ENCODE measurements around the gene BUB1B.

Gene BUB1B

GRCh38 chr15:40125950-40126349 is 34.9 kb upstream of the BUB1B start:
- H3K9me3 ChIP-seq (replicated peaks; ENCODE audit: insufficient read depth, low read length), result no peaks in the 10 kb centered on the region
- DNase-seq, result no peak
- no peaks in the 10 kb centered on the region for H3K36me3 ChIP-seq (replicated peaks; ENCODE audit: insufficient read depth, low read length)
- H3K9ac ChIP-seq (ENCODE audit: low read length), result no peak overlapping the region
- H3K27ac ChIP-seq (ENCODE audit: low read length), result no peak overlapping the region
- H3F3A ChIP-seq (ENCODE audit: insufficient read depth, low read length), result no peaks in the 10 kb centered on the region
- no peaks in the 10 kb centered on the region for H3K79me2 ChIP-seq (ENCODE audit: low read length)
- H2AFZ ChIP-seq (ENCODE audit: low read length), result no peak overlapping the region
- no peaks in the 10 kb centered on the region for H4K20me1 ChIP-seq (ENCODE audit: insufficient read depth, low read length)
- no peak overlapping the region for H3K4me2 ChIP-seq (ENCODE audit: low read depth, low read length)
- no peaks in the 10 kb centered on the region for H3K27me3 ChIP-seq (replicated peaks; ENCODE audit: insufficient read depth, low read length)
- TF ChIP-seq EZH2 (optimal IDR thresholded peaks at IDR 0.05; ENCODE audit: low read depth, low read length), result no peak
- no peak for TF ChIP-seq CTCF (IDR thresholded peaks at IDR 0.05; ENCODE audit: low read length)
- TF ChIP-seq EZH2phosphoT487 (IDR thresholded peaks at IDR 0.05; ENCODE audit: low read length), result no peak
- no peaks in the 10 kb centered on the region for H3K9me2 ChIP-seq (replicated peaks; ENCODE audit: insufficient read depth, low read length)
- no peaks in the 10 kb centered on the region for H3K4me1 ChIP-seq (ENCODE audit: low read length)
- H3K4me3 ChIP-seq (ENCODE audit: low read length), result no peak overlapping the region

GRCh38 chr15:40128766-40129660 is 31.9 kb upstream of the BUB1B start:
- no peak for TF ChIP-seq EZH2 (optimal IDR thresholded peaks at IDR 0.05; ENCODE audit: low read depth, low read length)
- no peak for TF ChIP-seq EZH2phosphoT487 (IDR thresholded peaks at IDR 0.05; ENCODE audit: low read length)
- no peak for TF ChIP-seq CTCF (IDR thresholded peaks at IDR 0.05; ENCODE audit: low read length)
- no peak overlapping the region for H3K27ac ChIP-seq (ENCODE audit: low read length)
- no peak for DNase-seq
- H3K27me3 ChIP-seq (replicated peaks; ENCODE audit: insufficient read depth, low read length), result no peaks in the 10 kb centered on the region
- no peaks in the 10 kb centered on the region for H3K9me2 ChIP-seq (replicated peaks; ENCODE audit: insufficient read depth, low read length)
- no peaks in the 10 kb centered on the region for H3K79me2 ChIP-seq (ENCODE audit: low read length)
- no peaks in the 10 kb centered on the region for H3F3A ChIP-seq (ENCODE audit: insufficient read depth, low read length)
- no peak overlapping the region for H3K4me3 ChIP-seq (ENCODE audit: low read length)
- no peak overlapping the region for H3K4me2 ChIP-seq (ENCODE audit: low read depth, low read length)
- H4K20me1 ChIP-seq (ENCODE audit: insufficient read depth, low read length), result no peaks in the 10 kb centered on the region
- no peaks in the 10 kb centered on the region for H3K36me3 ChIP-seq (replicated peaks; ENCODE audit: insufficient read depth, low read length)
- no peaks in the 10 kb centered on the region for H3K4me1 ChIP-seq (ENCODE audit: low read length)
- no peaks in the 10 kb centered on the region for H3K9me3 ChIP-seq (replicated peaks; ENCODE audit: insufficient read depth, low read length)
- no peak overlapping the region for H3K9ac ChIP-seq (ENCODE audit: low read length)
- no peak overlapping the region for H2AFZ ChIP-seq (ENCODE audit: low read length)

GRCh38 chr15:40130118-40130517 is 30.8 kb upstream of the BUB1B start:
- TF ChIP-seq CTCF (IDR thresholded peaks at IDR 0.05; ENCODE audit: low read length) (no peak), EZH2phosphoT487 (IDR thresholded peaks at IDR 0.05; ENCODE audit: low read length) (no peak), EZH2 (optimal IDR thresholded peaks at IDR 0.05; ENCODE audit: low read depth, low read length) (no peak)
- Histone ChIP-seq H3K9me3 (replicated peaks; ENCODE audit: insufficient read depth, low read length) (no peaks in the 10 kb centered on the region), H3K4me2 (ENCODE audit: low read depth, low read length) (no peak overlapping the region), H3K27me3 (replicated peaks; ENCODE audit: insufficient read depth, low read length) (no peaks in the 10 kb centered on the region), H3F3A (ENCODE audit: insufficient read depth, low read length) (no peaks in the 10 kb centered on the region), H3K9me2 (replicated peaks; ENCODE audit: insufficient read depth, low read length) (no peaks in the 10 kb centered on the region), H3K4me3 (ENCODE audit: low read length) (no peak overlapping the region), H3K27ac (ENCODE audit: low read length) (no peak overlapping the region), H3K36me3 (replicated peaks; ENCODE audit: insufficient read depth, low read length) (no peaks in the 10 kb centered on the region), H4K20me1 (ENCODE audit: insufficient read depth, low read length) (no peaks in the 10 kb centered on the region), H3K9ac (ENCODE audit: low read length) (no peak overlapping the region), H3K4me1 (ENCODE audit: low read length) (no peaks in the 10 kb centered on the region), H2AFZ (ENCODE audit: low read length) (no peak overlapping the region), H3K79me2 (ENCODE audit: low read length) (no peaks in the 10 kb centered on the region)
- DNase-seq, result no peak

All from MM.1S (cell line).